Activated CD4-positive, alpha-beta T cell treated with anti-CD3 and anti-CD28 coated beads, Interleukin-2, amount 50 U/mL, for 4 hours (primary cell): ENCODE measurements around the gene NPPA.

Source experiments
- DNase-seq, 2 experiments: peaks; one replicate each; pipeline ENCODE4 v3.0.0-alpha.2; 2020

NPPA gene

GRCh38 chr1:11841245-11842153 lies 6.1 kb downstream of the NPPA start:
- no peak for DNase-seq

GRCh38 chr1:11839727-11840705 lies 7.6 kb downstream of the NPPA start:
- no peak for DNase-seq

GRCh38 chr1:11838349-11839272 lies 9.0 kb downstream of the NPPA start:
- peak; percentile 71 to 73 for DNase-seq

- no peak for DNase-seq
Observed at GRCh38 chr1:11837767-11838348, 9.7 kb downstream of the NPPA start.

- no peak for DNase-seq
Observed at GRCh38 chr1:11836955-11837766, 10.4 kb downstream of the NPPA start.

- no peak for DNase-seq
Observed at GRCh38 chr1:11835441-11836225, 11.9 kb downstream of the NPPA start.

- DNase-seq: no peak
Observed at GRCh38 chr1:11833900-11834299, 13.7 kb downstream of the NPPA start.

GRCh38 chr1:11833497-11833896 lies 14.1 kb downstream of the NPPA start:
- DNase-seq: no peak

- no peak for DNase-seq
Observed at GRCh38 chr1:11831945-11832725, 15.4 kb downstream of the NPPA start.

- no peak for DNase-seq
Observed at GRCh38 chr1:11828511-11828910, 19.1 kb downstream of the NPPA start.

GRCh38 chr1:11826946-11827345 lies 20.6 kb downstream of the NPPA start:
- no peak for DNase-seq

- DNase-seq: no peak
Observed at GRCh38 chr1:11825131-11825530, 22.5 kb downstream of the NPPA start.

- no peak for DNase-seq
Observed at GRCh38 chr1:11823366-11824137, 24.0 kb downstream of the NPPA start.

- no peak for DNase-seq
Observed at GRCh38 chr1:11822091-11822490, 25.5 kb downstream of the NPPA start.

- DNase-seq: no peak
Observed at GRCh38 chr1:11817192-11817591, 30.4 kb downstream of the NPPA start.

- no peak for DNase-seq
Observed at GRCh38 chr1:11813021-11813420, 34.6 kb downstream of the NPPA start.

- no peak for DNase-seq
Observed at GRCh38 chr1:11807133-11807532, 40.5 kb downstream of the NPPA start.

GRCh38 chr1:11806307-11806936 lies 41.2 kb downstream of the NPPA start:
- no peak for DNase-seq
